Measurements from ENCODE around the gene MET. TPM values are rescaled to one million over a fixed set of nuclear protein-coding genes. Genes with fewer than 3 reads are reported as not detected.
A peak's percentile ranks its signal among the peaks of the same experiment; 100 is the strongest.

MET gene
- total and polyA plus RNA-seq, 2 of the 13 experiments (the other 11 are each of a cell fraction or from before 2014, with no cell fraction given) = 21.8 to 31.5 TPM

- TF ChIP-seq ZNF318 (CRISPR knock-in tag; IDR thresholded peaks at IDR 0.05) = no peak
- no peak for TF ChIP-seq ZNF24 (IDR thresholded peaks at IDR 0.05)
- TF ChIP-seq ATF5 (CRISPR knock-in tag; IDR thresholded peaks at IDR 0.05; ENCODE audit: low read depth) = no peak
- TF ChIP-seq ZSCAN29 (CRISPR knock-in tag; conservative IDR thresholded peaks at IDR 0.05) = no peak
- TF ChIP-seq MTA1 (CRISPR knock-in tag; IDR thresholded peaks at IDR 0.05; ENCODE audit: borderline replicate concordance) = no peak
- no peak for TF ChIP-seq ARHGAP35 (CRISPR knock-in tag; IDR thresholded peaks at IDR 0.05; ENCODE audit: borderline replicate concordance)
- no peak for TF ChIP-seq ZC3H4 (CRISPR knock-in tag; IDR thresholded peaks at IDR 0.05; ENCODE audit: borderline replicate concordance)
- TF ChIP-seq RERE (CRISPR knock-in tag; IDR thresholded peaks at IDR 0.05; ENCODE audit: low read depth) = peak; percentile 48; the same call in 1 of the 2 replicates
- TF ChIP-seq ZNF235 (CRISPR knock-in tag; IDR thresholded peaks at IDR 0.05; ENCODE audit: borderline replicate concordance) = no peak
- peak; percentile 61 for TF ChIP-seq TCF7L2 (IDR thresholded peaks at IDR 0.05; ENCODE audit: low read depth, low read length)
- TF ChIP-seq ZNF841 (CRISPR knock-in tag; IDR thresholded peaks at IDR 0.05; ENCODE audit: borderline replicate concordance) = no peak
- peak; percentile 71; the same call in 1 of the 2 replicates for TF ChIP-seq RORA (CRISPR knock-in tag; IDR thresholded peaks at IDR 0.05)
- TF ChIP-seq THAP8 (CRISPR knock-in tag; IDR thresholded peaks at IDR 0.05; ENCODE audit: borderline replicate concordance) = no peak
Observed at GRCh38 chr7:116810267-116811116, 138.5 kb downstream of the MET start (continued).

All from HepG2 (cell line).